Tibial nerve (tissue), 4 donors: Measurements from ENCODE around the gene ETV6.

ENCODE experiments used
- EP300 ChIP-seq, 2 donors: sonication (generic); formaldehyde crosslinking; IDR thresholded peaks; one replicate each; pipeline ENCODE4 v1.6.1; 2017; ENCODE audit warnings: antibody characterized with exemption in 2 of 2, mild to moderate bottlenecking in 1 of 2
- POLR2A ChIP-seq, 2 donors: fragments of 450-650 bp; IDR thresholded peaks; one replicate each; pipeline ENCODE4 v1.6.1; 2017; ENCODE audit warnings: antibody characterized with exemption in 2 of 2, mild to moderate bottlenecking in 2 of 2, moderate library complexity in 2 of 2
- TF ChIP-seq, protein P1 (sequence below), 5 experiments: fragments of 200-600 bp in 3 of 5; fragments of 450-650 bp in 2 of 5; sonication (generic) in 3 of 5; IDR thresholded peaks; one replicate each; pipeline ENCODE4 v1.5.1; 2016 to 2019; ENCODE audit warnings: antibody characterized with exemption in 5 of 5, mild to moderate bottlenecking in 3 of 5, moderate library complexity in 2 of 5

DNA sequence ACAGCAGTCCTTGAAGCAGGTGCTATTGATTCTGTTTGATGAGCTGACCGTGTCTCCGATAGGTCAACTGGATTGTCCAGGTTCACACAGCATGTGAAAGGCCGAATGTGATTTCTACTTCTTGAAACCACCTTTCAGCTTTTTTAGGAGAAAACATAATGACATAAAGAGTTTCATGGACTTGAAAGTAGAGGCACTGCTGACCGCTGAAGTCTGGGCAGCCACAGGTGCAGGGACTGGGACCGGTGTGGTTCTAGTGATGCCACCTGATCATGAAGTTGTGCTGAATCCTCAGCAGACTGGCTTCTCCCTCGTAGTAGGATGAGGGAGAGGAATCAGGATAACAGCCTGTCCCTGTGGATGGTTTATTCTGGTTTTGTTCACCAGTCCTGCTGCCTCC, 108.1 kb downstream of the ETV6 start:
- TF ChIP-seq, protein P1, sequence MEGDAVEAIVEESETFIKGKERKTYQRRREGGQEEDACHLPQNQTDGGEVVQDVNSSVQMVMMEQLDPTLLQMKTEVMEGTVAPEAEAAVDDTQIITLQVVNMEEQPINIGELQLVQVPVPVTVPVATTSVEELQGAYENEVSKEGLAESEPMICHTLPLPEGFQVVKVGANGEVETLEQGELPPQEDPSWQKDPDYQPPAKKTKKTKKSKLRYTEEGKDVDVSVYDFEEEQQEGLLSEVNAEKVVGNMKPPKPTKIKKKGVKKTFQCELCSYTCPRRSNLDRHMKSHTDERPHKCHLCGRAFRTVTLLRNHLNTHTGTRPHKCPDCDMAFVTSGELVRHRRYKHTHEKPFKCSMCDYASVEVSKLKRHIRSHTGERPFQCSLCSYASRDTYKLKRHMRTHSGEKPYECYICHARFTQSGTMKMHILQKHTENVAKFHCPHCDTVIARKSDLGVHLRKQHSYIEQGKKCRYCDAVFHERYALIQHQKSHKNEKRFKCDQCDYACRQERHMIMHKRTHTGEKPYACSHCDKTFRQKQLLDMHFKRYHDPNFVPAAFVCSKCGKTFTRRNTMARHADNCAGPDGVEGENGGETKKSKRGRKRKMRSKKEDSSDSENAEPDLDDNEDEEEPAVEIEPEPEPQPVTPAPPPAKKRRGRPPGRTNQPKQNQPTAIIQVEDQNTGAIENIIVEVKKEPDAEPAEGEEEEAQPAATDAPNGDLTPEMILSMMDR (IDR thresholded peaks at IDR 0.05) = no peak
- TF ChIP-seq POLR2A (IDR thresholded peaks at IDR 0.05) (no peak), EP300 (IDR thresholded peaks at IDR 0.05) (no peak)
